Smooth muscle cell (in vitro differentiated cells): ENCODE data around the gene NDUFA11. TPM values are rescaled to one million over a fixed set of nuclear protein-coding genes. Genes with fewer than 3 reads are reported as not detected.
A peak's percentile ranks its signal among the peaks of the same experiment; 100 is the strongest.

ENCODE experiments used
- DNase-seq: peaks from one replicate; lab custom pipeline; 2025; ENCODE audit not compliant: unreplicated experiment; lab: John Stamatoyannopoulos, UW
- H2AFZ ChIP-seq: fragments of 200-600 bp; sonication (generic); 2 replicates; pipeline ENCODE4 v1.6.0; 2016; ENCODE audit warnings: antibody characterized with exemption, low read depth, mild to moderate bottlenecking
- H3F3A ChIP-seq: fragments of 200-600 bp; sonication (generic); 2 replicates; pipeline ENCODE4 v1.6.0; 2017; ENCODE audit warnings: antibody characterized with exemption, low read depth
- H3K27ac ChIP-seq: fragments of 200-600 bp; sonication (generic); 2 replicates; pipeline ENCODE4 v1.5.1; 2016; ENCODE audit warnings: low read depth, mild to moderate bottlenecking
- H3K27me3 ChIP-seq: fragments of 200-600 bp; sonication (generic); 2 replicates; pipeline ENCODE4 v1.6.1; 2016; ENCODE audit warnings: low read depth, mild to moderate bottlenecking
- H3K36me3 ChIP-seq: fragments of 200-600 bp; sonication (generic); 2 replicates; pipeline ENCODE4 v1.5.1; 2016; ENCODE audit warnings: low read depth
- H3K4me1 ChIP-seq: fragments of 200-600 bp; sonication (generic); 2 replicates; pipeline ENCODE4 v1.5.1; 2016; ENCODE audit warnings: low read depth
- H3K4me2 ChIP-seq: fragments of 200-600 bp; sonication (generic); 2 replicates; pipeline ENCODE4 v1.6.0; 2016; ENCODE audit warnings: mild to moderate bottlenecking
- H3K4me3 ChIP-seq: fragments of 200-600 bp; sonication (generic); 2 replicates; pipeline ENCODE4 v1.5.1; 2016; ENCODE audit warnings: mild to moderate bottlenecking
- H3K79me2 ChIP-seq: fragments of 200-600 bp; sonication (generic); 2 replicates; pipeline ENCODE4 v1.6.0; 2016; ENCODE audit warnings: low read depth, mild to moderate bottlenecking
- H3K9ac ChIP-seq: fragments of 200-600 bp; sonication (generic); 2 replicates; pipeline ENCODE4 v1.6.0; 2016; ENCODE audit warnings: low read depth
- H3K9me3 ChIP-seq: fragments of 200-600 bp; sonication (generic); replicated peaks from 2 replicates; pipeline ENCODE4 v1.5.1; 2016; ENCODE audit warnings: low read depth
- H4K20me1 ChIP-seq: fragments of 200-600 bp; sonication (generic); 2 replicates; pipeline ENCODE4 v1.6.0; 2016; ENCODE audit warnings: low read depth
- WGBS: methylation state at CpG from one replicate; pipeline ENCODE4 v1.1.7; 2016; ENCODE audit warnings: low lambda C conversion rate; 5-methylcytosine and 5-hydroxymethylcytosine counted together
- polyA plus RNA-seq: library from polyadenylated mRNA; unstranded; fragments of >200 nt; fragmentation: Nextera tagmentation; extraction: Ambion mirVana; gene quantifications from 2 replicates; pipeline ENCODE4 v1.2.1, GENCODE V29; 2016
- total RNA-seq: library from RNA; depleted of rRNA; stranded (reverse); fragments of >200 nt; gene quantifications from 2 replicates; pipeline ENCODE4 v1.2.3, GENCODE V29; 2014
- TF ChIP-seq, protein P1 (sequence below): fragments of 200-600 bp; sonication (generic); IDR thresholded peaks from 2 replicates; pipeline ENCODE4 v1.5.1; 2017; ENCODE audit warnings: borderline replicate concordance, mild to moderate bottlenecking, antibody characterized with exemption; ENCODE audit not compliant: insufficient read depth, poor library complexity, severe bottlenecking

The NDUFA11 gene
- total and polyA plus RNA-seq, 2 experiments from 2014 or later = 169 to 493 TPM

DNA sequence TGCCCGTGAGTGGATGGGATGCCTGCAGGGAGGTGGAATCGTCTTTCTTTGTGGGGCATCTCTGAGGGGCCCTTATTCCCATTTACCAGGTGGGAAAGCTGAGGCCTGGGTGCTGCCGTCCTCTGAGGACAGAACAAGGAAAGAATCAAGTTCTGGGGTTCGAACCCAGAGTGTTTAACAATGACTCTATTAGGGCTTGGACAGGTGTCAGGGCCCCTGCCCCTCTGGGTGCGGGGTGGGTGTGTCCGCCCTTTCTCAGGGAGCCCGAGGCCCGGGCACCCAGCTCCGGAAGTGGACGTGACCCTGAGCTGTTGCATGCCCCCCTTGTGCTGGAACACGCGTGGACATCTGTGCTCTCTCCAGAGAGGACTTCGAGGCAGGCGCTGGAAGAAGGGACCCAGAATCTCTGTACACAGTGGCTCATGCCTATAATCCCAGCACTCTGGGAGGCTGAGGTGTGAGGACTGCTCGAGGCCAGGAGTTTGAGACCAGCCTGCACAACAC is 10.8 kb downstream of the NDUFA11 start:
- Histone ChIP-seq H2AFZ (no peak overlapping the region), H3K4me3 (no peak overlapping the region), H3K27ac (no peak overlapping the region), H3K9ac (no peak overlapping the region), H4K20me1 (peaks cover 39% of the 10 kb centered on the region), H3K79me2 (no peaks in the 10 kb centered on the region), H3K9me3 (no peaks in the 10 kb centered on the region), H3F3A (no peaks in the 10 kb centered on the region), H3K4me1 (no peaks in the 10 kb centered on the region), H3K4me2 (no peak overlapping the region), H3K27me3 (no peaks in the 10 kb centered on the region), H3K36me3 (no peaks in the 10 kb centered on the region)
- 81% methylated on average over 15 of the region's 15 CpGs for WGBS
- TF ChIP-seq, protein P1, sequence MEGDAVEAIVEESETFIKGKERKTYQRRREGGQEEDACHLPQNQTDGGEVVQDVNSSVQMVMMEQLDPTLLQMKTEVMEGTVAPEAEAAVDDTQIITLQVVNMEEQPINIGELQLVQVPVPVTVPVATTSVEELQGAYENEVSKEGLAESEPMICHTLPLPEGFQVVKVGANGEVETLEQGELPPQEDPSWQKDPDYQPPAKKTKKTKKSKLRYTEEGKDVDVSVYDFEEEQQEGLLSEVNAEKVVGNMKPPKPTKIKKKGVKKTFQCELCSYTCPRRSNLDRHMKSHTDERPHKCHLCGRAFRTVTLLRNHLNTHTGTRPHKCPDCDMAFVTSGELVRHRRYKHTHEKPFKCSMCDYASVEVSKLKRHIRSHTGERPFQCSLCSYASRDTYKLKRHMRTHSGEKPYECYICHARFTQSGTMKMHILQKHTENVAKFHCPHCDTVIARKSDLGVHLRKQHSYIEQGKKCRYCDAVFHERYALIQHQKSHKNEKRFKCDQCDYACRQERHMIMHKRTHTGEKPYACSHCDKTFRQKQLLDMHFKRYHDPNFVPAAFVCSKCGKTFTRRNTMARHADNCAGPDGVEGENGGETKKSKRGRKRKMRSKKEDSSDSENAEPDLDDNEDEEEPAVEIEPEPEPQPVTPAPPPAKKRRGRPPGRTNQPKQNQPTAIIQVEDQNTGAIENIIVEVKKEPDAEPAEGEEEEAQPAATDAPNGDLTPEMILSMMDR = no peak
- no peak for DNase-seq

DNA sequence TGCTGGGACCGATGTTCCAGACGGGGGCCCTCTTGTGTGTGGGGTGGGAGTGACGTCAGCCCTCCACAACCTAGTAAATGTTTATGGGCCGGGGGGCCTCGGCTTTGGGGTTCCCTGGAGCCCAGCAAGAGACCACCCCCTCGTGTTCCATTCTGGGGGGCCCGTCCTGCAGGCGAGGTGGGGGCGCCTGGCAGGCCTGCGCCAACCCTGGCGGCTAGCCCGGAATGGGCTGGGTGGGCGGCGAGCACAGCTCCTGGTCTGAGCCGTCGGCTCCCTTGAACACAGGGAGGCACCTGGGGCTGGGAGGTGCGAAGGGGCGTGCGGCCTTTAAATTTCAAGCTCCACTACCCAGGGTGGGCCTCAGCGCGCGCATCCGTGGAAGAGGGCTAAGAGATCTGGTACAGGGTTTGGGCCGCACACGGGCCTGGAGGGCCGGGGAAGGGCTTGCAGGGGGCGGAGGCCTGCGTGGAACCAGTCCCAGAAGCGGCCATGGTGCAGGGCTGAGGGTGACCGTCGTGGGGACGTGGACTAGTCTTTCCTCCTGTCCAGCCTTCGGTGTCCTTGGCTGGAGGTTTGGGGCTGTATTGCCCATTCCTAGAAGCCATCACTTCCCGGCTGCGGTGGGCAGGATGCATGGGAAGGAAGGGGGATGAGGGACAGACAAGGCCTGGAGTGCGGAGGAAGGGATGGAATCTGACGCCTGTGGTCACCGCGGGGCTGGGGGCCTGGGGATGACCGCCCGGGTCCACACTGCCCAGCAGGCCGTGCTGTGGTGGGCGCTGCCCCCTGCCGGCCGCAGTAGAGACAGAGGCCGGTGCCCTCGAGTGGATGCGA is 11.4 kb downstream of the NDUFA11 start:
- 57% methylated on average over 46 of the region's 48 CpGs for WGBS

DNA sequence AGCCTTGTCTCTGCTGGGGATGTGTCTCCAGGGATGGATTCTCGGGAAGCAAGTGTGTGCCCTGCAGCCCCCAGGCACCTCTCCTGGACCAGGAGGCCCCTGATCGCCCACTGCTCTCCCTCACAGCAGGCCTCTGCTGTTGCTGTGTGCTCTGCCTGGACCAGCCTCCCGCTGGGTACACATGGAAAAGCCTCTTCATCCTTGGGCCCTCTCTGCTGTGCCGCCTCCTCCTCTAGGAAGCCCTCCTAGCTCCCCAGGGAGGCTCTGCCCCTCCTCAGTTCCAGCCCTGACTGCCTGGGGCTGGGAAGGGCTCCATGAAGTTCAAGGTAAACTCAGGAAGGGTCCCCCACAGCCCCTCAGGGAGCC is 12.0 kb downstream of the NDUFA11 start:
- no peak overlapping the region for H3K9ac ChIP-seq
- H3K9me3 ChIP-seq = no peaks in the 10 kb centered on the region
- H3K36me3 ChIP-seq = no peaks in the 10 kb centered on the region
- no peak for DNase-seq
- TF ChIP-seq, protein P1 = no peak
- no peaks in the 10 kb centered on the region for H3K4me1 ChIP-seq
- H2AFZ ChIP-seq = no peak overlapping the region
- H3K27ac ChIP-seq = no peak overlapping the region
- WGBS = 85% methylated on average over 4 of the region's 4 CpGs
- no peaks in the 10 kb centered on the region for H3K79me2 ChIP-seq
- no peak overlapping the region for H3K4me2 ChIP-seq
- H3F3A ChIP-seq = no peaks in the 10 kb centered on the region
- no peaks in the 10 kb centered on the region for H3K27me3 ChIP-seq
- H4K20me1 ChIP-seq = peaks cover 26% of the 10 kb centered on the region
- no peak overlapping the region for H3K4me3 ChIP-seq

More for the DNA sequence above, 11.4 kb downstream of the NDUFA11 start:
- no peaks in the 10 kb centered on the region for H3K36me3 ChIP-seq
- H3F3A ChIP-seq = no peaks in the 10 kb centered on the region
- no peaks in the 10 kb centered on the region for H3K4me1 ChIP-seq
- H3K79me2 ChIP-seq = no peaks in the 10 kb centered on the region
- no peak overlapping the region for H3K27ac ChIP-seq
- peak; percentile 13 for DNase-seq
- H4K20me1 ChIP-seq = peaks cover 32% of the 10 kb centered on the region
- H3K4me2 ChIP-seq = peak overlapping the region; percentile 30
- no peak overlapping the region for H3K9ac ChIP-seq
- no peaks in the 10 kb centered on the region for H3K27me3 ChIP-seq
- TF ChIP-seq, protein P1 = peak; percentile 82
- H3K4me3 ChIP-seq = no peak overlapping the region
- no peaks in the 10 kb centered on the region for H3K9me3 ChIP-seq
- no peak overlapping the region for H2AFZ ChIP-seq

DNA sequence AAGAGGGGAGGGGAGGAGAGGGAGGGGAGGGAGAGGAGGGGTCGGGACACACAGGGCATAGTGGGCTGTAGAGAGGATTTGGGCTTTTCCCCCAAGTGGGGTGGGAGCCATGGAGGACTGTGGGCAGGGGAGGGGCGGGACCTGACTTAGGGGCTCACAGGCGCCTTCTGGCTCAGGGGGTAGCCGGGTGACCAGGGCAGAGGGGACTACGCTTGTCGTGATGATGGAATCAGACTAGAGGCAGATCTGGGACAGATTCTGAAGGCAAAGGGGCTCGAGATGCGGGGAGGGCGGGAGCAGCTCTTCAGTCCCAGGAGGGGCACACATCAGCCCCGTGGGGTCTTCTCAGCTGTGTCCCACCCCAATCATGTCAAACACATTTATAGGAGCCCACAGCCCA is 13.5 kb downstream of the NDUFA11 start:
- 80% methylated on average over 8 of the region's 10 CpGs for WGBS
- Histone ChIP-seq H3K79me2 (no peaks in the 10 kb centered on the region), H3K4me3 (no peak overlapping the region), H3K36me3 (no peaks in the 10 kb centered on the region), H3K9ac (no peak overlapping the region), H3F3A (no peaks in the 10 kb centered on the region), H2AFZ (no peak overlapping the region), H3K9me3 (no peaks in the 10 kb centered on the region), H3K4me1 (no peaks in the 10 kb centered on the region), H3K27me3 (no peaks in the 10 kb centered on the region), H3K27ac (no peak overlapping the region), H3K4me2 (no peak overlapping the region), H4K20me1 (peaks cover 12% of the 10 kb centered on the region)
- TF ChIP-seq, protein P1 = no peak
- DNase-seq = no peak
